KMS-11 (cell line): Measurements from ENCODE around the gene EEF2.

ENCODE experiments used
- H2AFZ ChIP-seq: fragments of 200-600 bp; sonication (generic); 2 replicates; pipeline ENCODE4 v1.6.1; 2016; ENCODE audit warnings: antibody characterized with exemption, mixed run types, low read depth
- H3K27ac ChIP-seq: fragments of 200-600 bp; sonication (generic); 2 replicates; pipeline ENCODE4 v1.6.1; 2016; ENCODE audit warnings: mild to moderate bottlenecking, mixed run types
- H3K27me3 ChIP-seq: fragments of 200-600 bp; sonication (generic); 2 replicates; pipeline ENCODE4 v1.6.1; 2017; ENCODE audit warnings: mild to moderate bottlenecking, low read depth, mixed run types, moderate library complexity; ENCODE audit not compliant: insufficient read depth
- H3K36me3 ChIP-seq: fragments of 200-600 bp; sonication (generic); 2 replicates; pipeline ENCODE4 v1.6.1; 2017; ENCODE audit warnings: mild to moderate bottlenecking, mixed run types; ENCODE audit not compliant: insufficient read depth
- H3K4me1 ChIP-seq: fragments of 200-600 bp; sonication (generic); 2 replicates; pipeline ENCODE4 v1.6.1; 2016; ENCODE audit warnings: mild to moderate bottlenecking, low read depth, mixed run types; ENCODE audit not compliant: poor library complexity, severe bottlenecking
- H3K4me2 ChIP-seq: fragments of 200-600 bp; sonication (generic); 2 replicates; pipeline ENCODE4 v1.7.0; 2016; ENCODE audit warnings: mild to moderate bottlenecking, mixed run types
- H3K4me3 ChIP-seq: fragments of 200-600 bp; sonication (generic); IDR thresholded peaks from 2 replicates; pipeline ENCODE4 v1.6.1; 2017; ENCODE audit warnings: low read depth, low read length, mixed read lengths; ENCODE audit not compliant: insufficient read depth
- H3K79me2 ChIP-seq: fragments of 200-600 bp; sonication (generic); 2 replicates; pipeline ENCODE4 v1.6.1; 2016; ENCODE audit warnings: low read depth, mixed run types; ENCODE audit not compliant: insufficient read depth
- H3K9ac ChIP-seq: fragments of 200-600 bp; sonication (generic); 2 replicates; pipeline ENCODE4 v1.6.1; 2016; ENCODE audit warnings: mild to moderate bottlenecking, mixed run types
- H4K20me1 ChIP-seq: fragments of 200-600 bp; sonication (generic); 2 replicates; pipeline ENCODE4 v1.6.1; 2016; ENCODE audit warnings: mild to moderate bottlenecking, mixed run types; ENCODE audit not compliant: insufficient read depth
- TF ChIP-seq, protein P1 (sequence below): fragments of 200-600 bp; sonication (generic); conservative IDR thresholded peaks from 2 replicates; pipeline ENCODE4 v1.6.1; 2017; ENCODE audit warnings: low read depth, mild to moderate bottlenecking, antibody characterized with exemption, low read length, moderate library complexity, mixed read lengths

The EEF2 gene

DNA sequence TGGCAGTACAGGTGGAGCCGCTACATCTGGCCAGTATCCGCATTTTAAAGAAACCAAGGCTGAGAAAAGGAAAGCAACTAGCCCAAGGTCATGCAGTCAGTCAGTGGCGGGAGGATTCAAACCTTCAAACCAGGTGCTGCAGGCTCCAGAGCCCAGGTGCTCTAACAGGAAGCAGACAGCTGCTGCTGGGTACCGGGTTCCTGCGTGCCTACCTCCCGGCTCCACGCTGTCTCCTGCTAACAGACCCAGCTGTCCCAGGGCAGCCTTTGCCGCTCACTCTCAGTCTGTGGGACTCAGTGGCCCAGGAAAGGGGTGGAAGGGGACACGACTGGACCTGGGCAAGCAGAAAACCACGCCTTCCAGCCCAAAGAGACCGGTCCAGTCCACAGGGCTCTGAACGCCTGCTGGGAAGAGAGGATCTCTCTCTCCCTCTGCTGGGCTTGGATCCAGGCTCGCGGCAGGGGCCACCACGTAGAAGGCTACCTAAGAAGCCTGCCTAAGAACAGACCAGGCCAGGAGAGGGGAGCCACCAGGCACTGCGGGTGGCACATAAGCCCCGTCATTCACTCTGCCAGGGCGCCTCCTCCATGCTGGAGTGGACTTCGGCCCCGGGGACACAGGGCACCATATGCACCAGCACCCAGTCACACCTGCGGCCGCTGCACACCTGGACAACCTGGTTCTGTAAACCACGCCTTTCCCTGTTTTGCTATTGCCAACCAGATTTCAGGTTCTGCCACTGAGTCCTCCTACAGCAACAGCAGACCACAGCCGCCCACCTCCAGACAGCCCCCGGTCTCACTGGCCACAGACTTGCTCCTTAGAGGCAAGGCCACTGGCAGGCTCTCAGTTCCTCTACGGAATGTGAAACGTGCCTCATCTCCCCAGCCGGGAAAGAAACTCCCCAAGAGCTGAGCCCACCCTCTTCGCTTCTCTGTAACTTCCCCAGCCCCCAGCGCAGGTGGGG lies 18.9 kb downstream of the EEF2 start:
- Histone ChIP-seq H3K36me3 (no peaks in the 10 kb centered on the region), H3K27me3 (no peaks in the 10 kb centered on the region), H3K4me1 (peaks cover 20% of the 10 kb centered on the region), H3K9ac (no peak overlapping the region), H2AFZ (no peak overlapping the region), H3K27ac (no peak overlapping the region), H4K20me1 (no peaks in the 10 kb centered on the region), H3K4me2 (no peak overlapping the region), H3K4me3 (no peak overlapping the region), H3K79me2 (peaks cover 4% of the 10 kb centered on the region; the same call in 1 of the 2 replicates)
- TF ChIP-seq, protein P1, sequence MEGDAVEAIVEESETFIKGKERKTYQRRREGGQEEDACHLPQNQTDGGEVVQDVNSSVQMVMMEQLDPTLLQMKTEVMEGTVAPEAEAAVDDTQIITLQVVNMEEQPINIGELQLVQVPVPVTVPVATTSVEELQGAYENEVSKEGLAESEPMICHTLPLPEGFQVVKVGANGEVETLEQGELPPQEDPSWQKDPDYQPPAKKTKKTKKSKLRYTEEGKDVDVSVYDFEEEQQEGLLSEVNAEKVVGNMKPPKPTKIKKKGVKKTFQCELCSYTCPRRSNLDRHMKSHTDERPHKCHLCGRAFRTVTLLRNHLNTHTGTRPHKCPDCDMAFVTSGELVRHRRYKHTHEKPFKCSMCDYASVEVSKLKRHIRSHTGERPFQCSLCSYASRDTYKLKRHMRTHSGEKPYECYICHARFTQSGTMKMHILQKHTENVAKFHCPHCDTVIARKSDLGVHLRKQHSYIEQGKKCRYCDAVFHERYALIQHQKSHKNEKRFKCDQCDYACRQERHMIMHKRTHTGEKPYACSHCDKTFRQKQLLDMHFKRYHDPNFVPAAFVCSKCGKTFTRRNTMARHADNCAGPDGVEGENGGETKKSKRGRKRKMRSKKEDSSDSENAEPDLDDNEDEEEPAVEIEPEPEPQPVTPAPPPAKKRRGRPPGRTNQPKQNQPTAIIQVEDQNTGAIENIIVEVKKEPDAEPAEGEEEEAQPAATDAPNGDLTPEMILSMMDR, result no peak

DNA sequence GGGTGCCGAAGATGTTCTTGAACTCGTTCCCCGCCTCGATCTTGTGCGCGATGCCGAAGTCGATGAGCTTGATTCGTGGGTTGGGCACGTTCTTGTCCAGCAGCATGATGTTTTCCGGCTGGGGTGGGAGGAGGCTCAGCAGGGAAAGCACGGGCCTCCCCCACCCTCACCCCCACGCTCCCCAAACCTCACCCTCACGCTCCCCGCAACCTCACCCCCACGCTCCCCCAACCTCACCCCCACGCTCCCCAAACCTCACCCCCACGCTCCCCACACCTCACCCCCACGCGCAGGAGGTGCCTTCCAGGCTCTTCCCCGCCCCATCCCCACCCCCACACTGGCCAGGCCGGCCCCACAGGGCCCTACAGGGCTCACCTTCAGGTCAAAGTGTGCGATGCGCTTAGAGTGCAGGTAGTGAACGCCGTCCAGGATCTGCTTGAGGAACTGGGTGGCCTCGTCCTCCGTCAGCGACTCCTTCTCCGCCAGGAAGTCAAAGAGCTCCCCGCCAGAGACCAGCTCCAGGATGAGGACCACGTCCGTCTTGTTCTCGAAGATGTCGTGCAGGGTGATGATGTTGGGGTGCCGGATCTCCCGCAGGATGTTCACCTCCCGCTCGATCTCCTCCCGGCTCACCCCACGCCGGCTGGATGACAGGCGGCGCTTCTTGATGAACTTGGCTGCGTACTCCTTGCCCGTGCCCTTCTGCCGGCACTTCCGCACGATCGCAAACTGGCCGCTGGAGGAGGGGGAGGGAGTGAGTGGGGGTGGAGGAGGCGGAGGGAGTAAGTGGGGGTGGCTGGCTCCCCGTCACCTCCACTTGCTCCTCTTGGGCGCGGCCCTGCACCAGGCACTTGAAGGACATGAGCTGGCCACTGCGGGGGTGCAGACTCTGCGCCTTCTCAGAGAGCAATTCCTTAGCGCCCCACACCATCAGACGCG lies 20.7 kb downstream of the EEF2 start:
- Histone ChIP-seq H3K27me3 (no peaks in the 10 kb centered on the region), H3K79me2 (no peaks in the 10 kb centered on the region), H4K20me1 (no peaks in the 10 kb centered on the region), H3K36me3 (no peaks in the 10 kb centered on the region), H2AFZ (no peak overlapping the region), H3K27ac (no peak overlapping the region), H3K4me1 (peaks cover 12% of the 10 kb centered on the region), H3K4me2 (no peak overlapping the region), H3K9ac (no peak overlapping the region), H3K4me3 (no peak overlapping the region)
- TF ChIP-seq, protein P1, result no peak

DNA sequence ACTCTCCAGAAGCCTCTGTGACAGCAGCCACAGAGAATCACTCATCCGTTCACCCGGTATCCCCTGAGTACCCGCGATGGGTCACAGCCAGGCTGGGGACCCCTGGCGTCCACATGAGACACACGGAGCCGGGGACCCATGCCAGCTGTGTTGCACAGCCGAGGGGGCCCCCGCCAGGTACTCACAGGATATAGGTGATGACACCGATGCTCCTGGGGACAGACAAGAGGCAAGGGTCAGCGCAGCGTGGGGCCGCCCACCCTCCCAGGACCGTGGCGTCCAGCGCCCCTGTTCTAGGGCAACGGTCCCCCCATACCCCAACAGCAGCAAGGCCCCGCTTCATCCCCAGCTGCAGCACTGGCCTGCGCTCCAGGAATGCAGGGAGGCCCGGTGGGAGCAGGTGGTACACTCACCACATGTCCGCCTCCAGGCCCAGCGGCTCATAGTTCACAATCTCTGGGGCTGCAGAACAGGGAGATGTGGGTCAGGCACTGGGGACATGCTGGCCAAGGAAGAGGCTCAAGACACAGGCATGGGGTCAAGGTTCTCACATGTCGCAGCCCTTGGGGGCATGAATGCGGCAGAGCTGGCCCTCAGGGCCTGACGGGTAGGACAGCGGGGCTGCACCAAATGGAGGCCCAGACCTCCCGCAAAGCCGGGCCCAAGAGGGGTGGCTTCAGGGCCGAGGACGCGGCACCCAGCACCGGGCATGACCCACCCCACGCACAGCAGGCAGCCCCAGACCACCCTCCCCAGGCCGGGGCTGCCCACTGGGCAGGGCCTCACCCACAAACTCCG lies 21.6 kb downstream of the EEF2 start:
- Histone ChIP-seq H3K79me2 (no peaks in the 10 kb centered on the region), H3K4me1 (peaks cover 3% of the 10 kb centered on the region), H3K36me3 (no peaks in the 10 kb centered on the region), H3K4me3 (no peak overlapping the region), H2AFZ (no peak overlapping the region), H3K9ac (no peak overlapping the region), H3K27ac (no peak overlapping the region), H3K4me2 (no peak overlapping the region), H4K20me1 (no peaks in the 10 kb centered on the region), H3K27me3 (no peaks in the 10 kb centered on the region)
- TF ChIP-seq, protein P1, result no peak

DNA sequence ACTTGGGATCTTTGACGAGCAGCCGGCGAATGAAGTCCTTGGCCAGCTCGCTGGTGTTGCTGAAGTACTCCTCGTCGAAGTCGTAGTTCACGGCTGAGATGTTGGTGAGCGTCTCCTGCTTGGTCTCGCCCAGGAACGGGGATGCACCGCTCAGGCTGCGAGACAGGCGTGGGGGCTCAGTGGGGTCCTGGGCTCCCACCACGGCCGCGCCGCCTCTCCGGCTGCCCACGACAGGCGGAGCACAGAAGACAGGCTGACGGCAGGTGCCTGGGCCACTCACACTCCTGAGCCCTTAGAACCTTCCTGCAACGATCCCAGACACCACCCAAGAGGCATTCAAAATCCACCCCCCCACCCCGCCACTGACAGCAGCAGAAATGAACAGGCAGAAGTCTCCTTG lies 24.3 kb downstream of the EEF2 start:
- H3K4me1 ChIP-seq, result no peaks in the 10 kb centered on the region
- TF ChIP-seq, protein P1, result no peak
- H3K9ac ChIP-seq, result no peak overlapping the region
- no peak overlapping the region for H2AFZ ChIP-seq
- no peaks in the 10 kb centered on the region for H4K20me1 ChIP-seq
- no peak overlapping the region for H3K4me3 ChIP-seq
- H3K36me3 ChIP-seq, result no peaks in the 10 kb centered on the region
- no peaks in the 10 kb centered on the region for H3K27me3 ChIP-seq
- H3K79me2 ChIP-seq, result no peaks in the 10 kb centered on the region
- no peak overlapping the region for H3K27ac ChIP-seq
- no peak overlapping the region for H3K4me2 ChIP-seq
